IMR-90 (cell line): ENCODE data around the gene TMPRSS11A. TPM values are rescaled to one million over a fixed set of nuclear protein-coding genes. Genes with fewer than 3 reads are reported as not detected.
A peak's percentile ranks its signal among the peaks of the same experiment; 100 is the strongest.

Experiments used
- ATAC-seq: fragments of 200-7000 bp; cut with Tn5 transposase; 2 replicates; pipeline ENCODE4 v1.9.1; 2020; ENCODE audit warnings: low read depth, mild to moderate bottlenecking, moderate library complexity
- BruUV-seq: library from RNA; stranded (reverse); fragments of 400-500 nt; replicated peaks from 2 replicates; lab custom pipeline; 2021; lab: Mats Ljungman, UMichigan
- CTCF ChIA-PET: fragments of 300-600 bp; formaldehyde crosslinking; extraction: SDS; loops from one replicate; lab custom pipeline; 2021; ENCODE audit warnings: antibody characterized with exemption; lab: Yijun Ruan, JAX
- POLR2A ChIA-PET: fragments of 300-600 bp; sonication (Branson Sonifier 250); formaldehyde crosslinking; loops from one replicate; lab custom pipeline; 2022; ENCODE audit warnings: antibody characterized with exemption; ENCODE audit not compliant: unreplicated experiment; lab: Charles Lee
- DNase-seq: peaks from one replicate; pipeline ENCODE4 v3.0.0; 2013
- H2AFZ ChIP-seq: replicated peaks from 2 replicates; pipeline ENCODE3; 2013; ENCODE audit warnings: low read length, mild to moderate bottlenecking; ENCODE audit not compliant: poor library complexity
- H2AK5ac ChIP-seq: 2 replicates; pipeline ENCODE4 v1.6.1; 2013; ENCODE audit warnings: low read depth, low read length, inconsistent platforms
- H2AK9ac ChIP-seq: replicated peaks from 2 replicates; pipeline ENCODE3; 2013; ENCODE audit warnings: mild to moderate bottlenecking, low read depth, low read length, moderate library complexity; ENCODE audit not compliant: poor library complexity
- H2BK120ac ChIP-seq: 2 replicates; pipeline ENCODE4 v1.6.1; 2013; ENCODE audit warnings: low read depth, low read length, inconsistent platforms
- H2BK15ac ChIP-seq: 3 replicates; pipeline ENCODE4 v1.6.1; 2013; ENCODE audit warnings: low read depth, low read length, inconsistent platforms
- H2BK20ac ChIP-seq: 2 replicates; pipeline ENCODE4 v1.6.1; 2013; ENCODE audit warnings: low read depth, mild to moderate bottlenecking, inconsistent platforms, low read length, moderate library complexity
- H2BK5ac ChIP-seq: 2 replicates; pipeline ENCODE4 v1.6.1; 2013; ENCODE audit warnings: mild to moderate bottlenecking, low read depth, low read length, inconsistent platforms; ENCODE audit not compliant: poor library complexity, severe bottlenecking
- H3K14ac ChIP-seq: replicated peaks from 2 replicates; pipeline ENCODE4 v1.6.1; 2013; ENCODE audit warnings: low read depth, low read length, inconsistent platforms
- H3K18ac ChIP-seq: 2 replicates; pipeline ENCODE4 v1.6.1; 2013; ENCODE audit warnings: low read depth, low read length, control low read depth
- H3K23ac ChIP-seq: 2 replicates; pipeline ENCODE4 v1.6.1; 2013; ENCODE audit warnings: low read depth, low read length, inconsistent platforms
- H3K27ac ChIP-seq: 2 replicates; pipeline ENCODE4 v1.5.1; 2013; ENCODE audit warnings: mild to moderate bottlenecking, control low read depth, low read length; ENCODE audit not compliant: insufficient read depth
- H3K27me3 ChIP-seq: 2 replicates; pipeline ENCODE4 v1.6.1; 2013; ENCODE audit warnings: low read length; ENCODE audit not compliant: control insufficient read depth, insufficient read depth
- H3K36me3 ChIP-seq: 2 replicates; pipeline ENCODE4 v1.6.1; 2013; ENCODE audit warnings: low read length, mixed read lengths; ENCODE audit not compliant: control insufficient read depth, insufficient read depth
- H3K4ac ChIP-seq: 2 replicates; pipeline ENCODE4 v1.6.1; 2013; ENCODE audit warnings: low read depth, low read length, inconsistent platforms
- H3K4me1 ChIP-seq: 2 replicates; pipeline ENCODE4 v1.6.1; 2013; ENCODE audit warnings: low read length, mixed read lengths; ENCODE audit not compliant: control insufficient read depth, insufficient read depth
- H3K4me2 ChIP-seq: 2 replicates; pipeline ENCODE4 v1.6.1; 2013; ENCODE audit warnings: low read depth, mild to moderate bottlenecking, control low read depth, low read length, moderate library complexity
- H3K4me3 ChIP-seq: 2 replicates; pipeline ENCODE4 v1.5.1; 2013; ENCODE audit warnings: low read depth, mild to moderate bottlenecking, control low read depth, low read length, moderate library complexity; ENCODE audit not compliant: insufficient read depth
- H3K56ac ChIP-seq: 2 replicates; pipeline ENCODE4 v1.6.1; 2013; ENCODE audit warnings: low read length, inconsistent platforms; ENCODE audit not compliant: insufficient read depth; ENCODE audit errors: extremely low read depth
- H3K79me1 ChIP-seq, 2 experiments: 2 replicates each; pipeline ENCODE4 v1.6.1; 2013; ENCODE audit warnings: low read length in 2 of 2, inconsistent platforms in 1 of 2, low read depth in 1 of 2
- H3K9ac ChIP-seq: 2 replicates; pipeline ENCODE4 v1.6.1; 2013; ENCODE audit warnings: low read depth, low read length, control low read depth
- H3K9me1 ChIP-seq: 2 replicates; pipeline ENCODE4 v1.6.1; 2013; ENCODE audit warnings: low read length, inconsistent platforms; ENCODE audit not compliant: insufficient read depth
- H3K9me3 ChIP-seq: 2 replicates; pipeline ENCODE4 v1.6.1; 2013; ENCODE audit warnings: low read length; ENCODE audit not compliant: control insufficient read depth, insufficient read depth
- H4K20me1 ChIP-seq: 2 replicates; pipeline ENCODE4 v1.6.1; 2013; ENCODE audit warnings: low read length, inconsistent platforms; ENCODE audit not compliant: insufficient read depth
- H4K5ac ChIP-seq: 2 replicates; pipeline ENCODE4 v1.6.1; 2013; ENCODE audit warnings: mild to moderate bottlenecking, low read depth, low read length, control low read depth
- H4K8ac ChIP-seq, 2 experiments: 2 replicates each; pipeline ENCODE4 v1.6.1; 2013; ENCODE audit warnings: low read depth in 2 of 2, low read length in 2 of 2, control low read depth in 1 of 2, inconsistent platforms in 1 of 2
- H4K91ac ChIP-seq: 2 replicates; pipeline ENCODE4 v1.6.1; 2013; ENCODE audit warnings: low read depth, low read length, inconsistent platforms; ENCODE audit not compliant: insufficient read depth
- BHLHE40 ChIP-seq: fragments of 150-350 bp; IDR thresholded peaks from 2 replicates; pipeline ENCODE4 v1.6.1; 2016; ENCODE audit warnings: mild to moderate bottlenecking, low read depth, low read length
- CEBPB ChIP-seq: IDR thresholded peaks from 2 replicates; pipeline ENCODE4 v1.6.1; 2012; ENCODE audit warnings: low read depth, low read length, improper control_type of control experiment
- CHD1 ChIP-seq: IDR thresholded peaks from 2 replicates; pipeline ENCODE4 v1.6.1; 2012; ENCODE audit warnings: low read depth, low read length, improper control_type of control experiment
- CTCF ChIP-seq: conservative IDR thresholded peaks from 2 replicates; pipeline ENCODE4 v1.5.1; 2012; ENCODE audit warnings: mild to moderate bottlenecking, low read depth, low read length, improper control_type of control experiment
- ELK1 ChIP-seq: fragments of 150-350 bp; IDR thresholded peaks from 2 replicates; pipeline ENCODE4 v1.6.1; 2016; ENCODE audit warnings: low read depth, mild to moderate bottlenecking, low read length, moderate library complexity, borderline replicate concordance
- FOS ChIP-seq: fragments of 150-350 bp; IDR thresholded peaks from 2 replicates; pipeline ENCODE4 v1.6.1; 2016; ENCODE audit warnings: low read depth, low read length
- MAFK ChIP-seq: IDR thresholded peaks from 2 replicates; pipeline ENCODE4 v1.6.1; 2012; ENCODE audit warnings: low read depth, low read length, improper control_type of control experiment
- MAZ ChIP-seq: IDR thresholded peaks from 2 replicates; pipeline ENCODE4 v1.6.1; 2012; ENCODE audit warnings: low read depth, mild to moderate bottlenecking, low read length, improper control_type of control experiment, moderate library complexity, borderline replicate concordance
- MXI1 ChIP-seq: IDR thresholded peaks from 2 replicates; pipeline ENCODE4 v1.6.1; 2012; ENCODE audit warnings: low read depth, mild to moderate bottlenecking, low read length, moderate library complexity, borderline replicate concordance
- NFE2L2 ChIP-seq: fragments of 150-350 bp; IDR thresholded peaks from 2 replicates; pipeline ENCODE4 v1.6.1; 2016; ENCODE audit warnings: low read depth, mild to moderate bottlenecking, low read length
- POLR2A ChIP-seq: IDR thresholded peaks from 2 replicates; pipeline ENCODE4 v1.6.1; 2012; ENCODE audit warnings: mild to moderate bottlenecking, low read depth, low read length
- RAD21 ChIP-seq: IDR thresholded peaks from 2 replicates; pipeline ENCODE4 v1.6.1; 2012; ENCODE audit warnings: low read length, improper control_type of control experiment
- RFX5 ChIP-seq: IDR thresholded peaks from 2 replicates; pipeline ENCODE4 v1.8.0; 2012; ENCODE audit warnings: low read depth, mild to moderate bottlenecking, low read length, moderate library complexity
- SMC3 ChIP-seq: fragments of 150-350 bp; IDR thresholded peaks from 2 replicates; pipeline ENCODE4 v1.6.1; 2016; ENCODE audit warnings: low read depth, mild to moderate bottlenecking, antibody characterized with exemption, low read length, moderate library complexity
- USF2 ChIP-seq: fragments of 150-350 bp; IDR thresholded peaks from 2 replicates; pipeline ENCODE4 v1.6.1; 2017; ENCODE audit warnings: mild to moderate bottlenecking, antibody characterized with exemption, low read length, low read depth
- WGBS, 2 experiments: methylation state at CpG; one replicate each; pipeline versions ENCODE4 v1.1.5 to v1.1.7; 2013; ENCODE audit warnings: missing lambda C conversion rate in 2 of 2; ENCODE audit not compliant: insufficient read length in 1 of 2; ENCODE audit errors: extremely low coverage in 2 of 2; 5-methylcytosine and 5-hydroxymethylcytosine counted together
- dilution Hi-C: fragments of 300-500 bp; cut with HindIII; formaldehyde crosslinking; loops from one replicate; pipeline ENCODE4 v1.14.3; 2018; ENCODE audit warnings: low sequenced_read_pairs; ENCODE audit not compliant: unreplicated experiment
- in situ Hi-C: fragments of 300-500 bp; cut with MboI; formaldehyde crosslinking; loops from 3 replicates; pipeline ENCODE4 v1.14.3; 2019; ENCODE audit warnings: low sequenced_read_pairs, inconsistent platforms, mixed read lengths
- intact Hi-C: fragments of 100-400 bp; cut with micrococcal nuclease; formaldehyde crosslinking; loops from 2 replicates; pipeline ENCODE4 v1.10.0; 2022
- polyA plus RNA-seq, 3 experiments: library from polyadenylated mRNA; depleted of rRNA; stranded (reverse); fragments of >200 nt; gene quantifications; 2 replicates each; pipeline ENCODE4 v1.2.3, GENCODE V29; 2012; ENCODE audit warnings: low replicate concordance in 1 of 3
- total RNA-seq: library from RNA; depleted of rRNA; stranded (reverse); fragments of >200 nt; gene quantifications from 2 replicates; pipeline ENCODE4 v1.2.3, GENCODE V29; 2012

TMPRSS11A gene
- total and polyA plus RNA-seq, 2 of the 4 experiments (the other 2 are of a cell fraction), result not detected

- no CpG with 5 or more reads among the region's 1 CpG for WGBS, 2 experiments
- BruUV-seq, result no TSS peak
- Histone ChIP-seq H2BK20ac (no peak overlapping the region), H3K36me3 (no peaks in the 10 kb centered on the region), H2AK5ac (no peak overlapping the region), H2BK5ac (peak overlapping the region; percentile 10), H3K4me2 (no peak overlapping the region), H2AK9ac (no peak overlapping the region), H2BK120ac (no peak overlapping the region), H3K4me1 (peaks cover 2% of the 10 kb centered on the region; the same call in 1 of the 2 replicates), H2BK15ac (no peak overlapping the region), H3K9me3 (no peaks in the 10 kb centered on the region), H3K27ac (no peak overlapping the region), H3K9me1 (no peaks in the 10 kb centered on the region), H4K91ac (no peak overlapping the region), H3K4me3 (no peak overlapping the region), H4K5ac (no peak overlapping the region), H3K23ac (no peak overlapping the region), H3K27me3 (no peaks in the 10 kb centered on the region), H3K14ac (no peak overlapping the region), H3K56ac (no peak overlapping the region), H3K9ac (no peak overlapping the region), H3K4ac (no peak overlapping the region), H4K8ac (no peak overlapping the region), H4K20me1 (no peaks in the 10 kb centered on the region), H2AFZ (no peak overlapping the region), H3K79me1 (no peaks in the 10 kb centered on the region), H3K18ac (0 out of 2 replicates have a peak overlapping the region, but pooled peaks have one; percentile 25)
- intact Hi-C loops (no loop called here), in situ Hi-C loops (no loop called here), dilution Hi-C loops (no loop called here)
- DNase-seq, result peak; percentile 22
- ChIA-PET CTCF (interaction anchor here (0.6 kb wide), 1 partner anchor 45 kb away, joined by 4 read pairs; no protein-coding TSS in a partner anchor), POLR2A (no interaction called here)
- ATAC-seq, result peak; percentile 21; the same call in 1 of the 2 replicates
- TF ChIP-seq RAD21 (no peak), MXI1 (no peak), ELK1 (no peak), CTCF (no peak), MAZ (no peak), NFE2L2 (no peak), RFX5 (no peak), CEBPB (no peak), MAFK (no peak), CHD1 (no peak), POLR2A (no peak), SMC3 (no peak), BHLHE40 (no peak), FOS (no peak; the same call in 1 of the 2 replicates), USF2 (no peak)
These were observed 82.3 kb downstream of the TMPRSS11A start for GRCh38 chr4:67880866-67881610.
